RWPE2 (cell line): ENCODE results near the gene RARS2.

Experiments used
- ATAC-seq: fragments of 200-7000 bp; cut with Tn5 transposase; 3 replicates; pipeline ENCODE4 v1.9.1; 2021; ENCODE audit warnings: low read depth
- DNase-seq: peaks from one replicate; pipeline ENCODE4 v3.0.0-alpha.2; 2020; ENCODE audit warnings: low spot score
- H3K27ac ChIP-seq: fragments of 450-650 bp; 2 replicates; pipeline ENCODE4 v1.5.1; 2017; ENCODE audit warnings: mild to moderate bottlenecking; ENCODE audit not compliant: poor library complexity, severe bottlenecking
- H3K27me3 ChIP-seq: fragments of 250-450 bp; sonication (Bioruptor Pico); 2 replicates; pipeline ENCODE4 v1.5.1; 2021; ENCODE audit warnings: mild to moderate bottlenecking, moderate library complexity; ENCODE audit not compliant: insufficient read depth, poor library complexity, severe bottlenecking
- H3K36me3 ChIP-seq: fragments of 250-450 bp; sonication (Bioruptor Pico); 2 replicates; pipeline ENCODE4 v1.5.1; 2020; ENCODE audit warnings: low read depth, mild to moderate bottlenecking, moderate library complexity
- H3K4me1 ChIP-seq: fragments of 250-450 bp; sonication (Bioruptor Pico); 2 replicates; pipeline ENCODE4 v1.5.1; 2021; ENCODE audit warnings: mild to moderate bottlenecking, moderate library complexity; ENCODE audit not compliant: insufficient read depth, poor library complexity, severe bottlenecking
- H3K4me3 ChIP-seq: fragments of 250-450 bp; sonication (Bioruptor Pico); 2 replicates; pipeline ENCODE4 v1.5.1; 2021; ENCODE audit warnings: mild to moderate bottlenecking, moderate library complexity; ENCODE audit not compliant: severe bottlenecking
- H3K9me3 ChIP-seq: fragments of 250-450 bp; sonication (Bioruptor Pico); 2 replicates; pipeline ENCODE4 v1.5.1; 2021; ENCODE audit warnings: mild to moderate bottlenecking, moderate library complexity; ENCODE audit not compliant: severe bottlenecking
- CTCF ChIP-seq: fragments of 450-650 bp; IDR thresholded peaks from one replicate; pipeline ENCODE4 v1.5.1; 2017; ENCODE audit warnings: mild to moderate bottlenecking, moderate library complexity; ENCODE audit not compliant: poor library complexity, severe bottlenecking

The RARS2 gene

GRCh38 chr6:87572021-87572420, 17.8 kb downstream of the RARS2 start:
- TF ChIP-seq CTCF, result no peak
- DNase-seq (no peak), ATAC-seq (no peak)
- no peak overlapping the region for H3K27ac ChIP-seq
- H3K36me3 ChIP-seq, result peaks cover 14% of the 10 kb centered on the region
- no peak overlapping the region for H3K4me3 ChIP-seq
- no peaks in the 10 kb centered on the region for H3K27me3 ChIP-seq
- H3K9me3 ChIP-seq, result no peaks in the 10 kb centered on the region
- peaks cover 18% of the 10 kb centered on the region for H3K4me1 ChIP-seq

- DNase-seq (no peak), ATAC-seq (no peak)
- no peak overlapping the region for H3K4me3 ChIP-seq
- TF ChIP-seq CTCF, result no peak
- H3K27ac ChIP-seq, result no peak overlapping the region
- no peaks in the 10 kb centered on the region for H3K4me1 ChIP-seq
- no peaks in the 10 kb centered on the region for H3K27me3 ChIP-seq
- H3K9me3 ChIP-seq, result no peaks in the 10 kb centered on the region
- peaks cover 72% of the 10 kb centered on the region for H3K36me3 ChIP-seq
These were observed 28.8 kb downstream of the RARS2 start for GRCh38 chr6:87561017-87561416.

- H3K27ac ChIP-seq, result no peak overlapping the region
- no peak for TF ChIP-seq CTCF
- DNase-seq (no peak), ATAC-seq (no peak)
- no peaks in the 10 kb centered on the region for H3K9me3 ChIP-seq
- H3K36me3 ChIP-seq, result peaks cover 79% of the 10 kb centered on the region
- H3K4me3 ChIP-seq, result no peak overlapping the region
- H3K27me3 ChIP-seq, result no peaks in the 10 kb centered on the region
- no peaks in the 10 kb centered on the region for H3K4me1 ChIP-seq
These were observed 31.3 kb downstream of the RARS2 start for GRCh38 chr6:87558446-87558845.

- H3K36me3 ChIP-seq, result peaks cover 63% of the 10 kb centered on the region
- TF ChIP-seq CTCF, result no peak
- no peak overlapping the region for H3K27ac ChIP-seq
- H3K27me3 ChIP-seq, result no peaks in the 10 kb centered on the region
- DNase-seq (no peak), ATAC-seq (no peak)
- no peaks in the 10 kb centered on the region for H3K9me3 ChIP-seq
- no peaks in the 10 kb centered on the region for H3K4me1 ChIP-seq
- no peak overlapping the region for H3K4me3 ChIP-seq
These were observed 34.3 kb downstream of the RARS2 start for GRCh38 chr6:87555506-87555905.

GRCh38 chr6:87553159-87553765, 36.5 kb downstream of the RARS2 start:
- no peak for DNase-seq
- ATAC-seq, result no peak
- Histone ChIP-seq H3K36me3 (peaks cover 65% of the 10 kb centered on the region), H3K4me3 (no peak overlapping the region), H3K9me3 (no peaks in the 10 kb centered on the region), H3K27ac (no peak overlapping the region), H3K27me3 (no peaks in the 10 kb centered on the region), H3K4me1 (no peaks in the 10 kb centered on the region)
- TF ChIP-seq CTCF, result no peak
